T-helper 17 cell (primary cell): ENCODE data around the gene P2RY13. TPM values are rescaled to one million over a fixed set of nuclear protein-coding genes. Genes with fewer than 3 reads are reported as not detected.

ENCODE experiments used
- ATAC-seq: fragments of 150-1000 bp; cut with Tn5 transposase; 2 replicates; pipeline ENCODE4 v1.10.0; 2021; ENCODE audit warnings: mild to moderate bottlenecking, moderate library complexity
- DNase-seq, 3 donors: peaks; one replicate each; pipeline versions ENCODE4 v3.0.0 to v3.0.0-alpha.2; 2020 to 2021
- H3K9me3 ChIP-seq: one replicate; pipeline ENCODE4 v1.7.0; 2013; ENCODE audit warnings: low read length, mild to moderate bottlenecking; ENCODE audit not compliant: control insufficient read depth, poor library complexity, severe bottlenecking
- H3K27ac Mint-ChIP-seq: one replicate; pipeline ENCODE4 v1.8.0; 2022; ENCODE audit warnings: mild to moderate bottlenecking, moderate library complexity, mixed read lengths
- H3K27me3 Mint-ChIP-seq: one replicate; pipeline ENCODE4 v1.8.0; 2022; ENCODE audit warnings: mixed read lengths
- H3K36me3 Mint-ChIP-seq: one replicate; pipeline ENCODE4 v1.8.0; 2022; ENCODE audit warnings: low read depth, mixed read lengths
- H3K4me1 Mint-ChIP-seq: one replicate; pipeline ENCODE4 v1.8.0; 2022; ENCODE audit warnings: mild to moderate bottlenecking, mixed read lengths
- H3K4me3 Mint-ChIP-seq: one replicate; pipeline ENCODE4 v1.8.0; 2022; ENCODE audit warnings: mild to moderate bottlenecking, moderate library complexity, mixed read lengths
- total RNA-seq, 4 donors: library from RNA in 2 of 4; stranded (reverse) in 2 of 4; gene quantifications; one replicate each; pipeline ENCODE4 v1.2.3 and lab custom pipeline; 2022 to 2026

P2RY13 gene
- total RNA-seq (under 1 TPM; 0.26 to 0.82 TPM), total RNA-seq (lab: John Stamatoyannopoulos, UW) (0 to 0.23 reads per million in 2 donors)

DNA sequence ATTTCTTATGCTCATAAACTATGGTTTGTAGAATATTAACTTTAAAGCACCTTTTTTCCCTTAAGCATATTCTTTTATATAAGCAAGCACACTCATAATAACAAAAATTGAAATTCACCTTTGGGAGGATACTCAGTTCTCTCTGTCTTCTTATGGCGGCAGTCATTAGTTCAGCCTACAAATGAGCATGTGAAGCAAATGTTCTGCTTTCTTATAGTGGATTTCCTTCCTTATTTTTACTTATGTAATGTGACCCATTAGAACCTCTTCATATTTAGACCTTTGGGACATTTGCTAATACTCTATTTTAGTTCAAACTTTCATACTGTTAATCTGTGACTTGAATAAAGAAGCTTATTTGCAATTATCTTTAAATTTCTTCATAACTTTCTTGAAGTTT is at the start of gene P2RY13:
Gene P2RY13, minus strand, starts transcription at position 187 of the 400 bp plus-strand sequence. Its CDS starts 21 bp downstream, at position 166.
- DNase-seq (no peak), ATAC-seq (no peak)
- Mint-ChIP-seq H3K4me1 (peaks cover 4% of the 10 kb centered on the region), H3K27me3 (peaks cover 45% of the 10 kb centered on the region), H3K36me3 (no peaks in the 10 kb centered on the region), H3K4me3 (peak within 1 kb of the TSS; percentile 57), H3K27ac (no peak within 1 kb of the TSS)
- no peaks in the 10 kb centered on the region for H3K9me3 ChIP-seq

DNA sequence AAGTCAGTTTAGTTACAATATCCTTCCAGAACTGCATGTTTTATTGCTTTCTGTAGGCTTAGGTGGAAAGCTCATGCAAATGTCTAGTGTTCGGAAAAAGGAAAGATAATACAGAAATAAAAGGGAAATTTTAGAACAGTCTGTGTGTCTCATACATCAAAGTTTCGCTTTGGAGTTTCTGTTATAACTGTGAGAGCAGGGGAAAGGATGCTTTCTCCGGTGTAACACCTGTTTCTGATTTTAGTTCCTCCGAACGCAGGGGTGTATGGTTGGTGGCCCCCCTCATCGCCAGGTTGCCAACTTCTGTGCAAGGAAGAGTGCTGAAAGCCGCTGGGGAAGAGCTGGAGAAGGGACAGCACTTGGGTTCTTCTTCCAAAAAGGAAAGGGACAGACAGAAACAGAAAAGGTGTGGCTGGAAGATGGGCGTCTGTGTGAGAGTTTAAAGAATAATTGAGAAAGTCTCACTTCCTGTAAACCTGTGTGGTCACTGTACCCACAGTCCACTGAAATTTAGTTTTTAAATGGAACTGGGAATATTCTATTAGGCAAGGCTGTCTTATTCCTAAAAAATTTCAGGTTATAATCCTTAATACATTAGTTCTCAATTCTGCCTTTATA is 48.5 kb upstream of the P2RY13 start:
- H3K36me3 Mint-ChIP-seq: peaks cover 2% of the 10 kb centered on the region
- no peaks in the 10 kb centered on the region for H3K9me3 ChIP-seq
- DNase-seq: no peak
- no peak overlapping the region for H3K27ac Mint-ChIP-seq
- H3K27me3 Mint-ChIP-seq: peaks cover 5% of the 10 kb centered on the region
- peaks cover 2% of the 10 kb centered on the region for H3K4me1 Mint-ChIP-seq
- no peak overlapping the region for H3K4me3 Mint-ChIP-seq
- ATAC-seq: no peak

DNA sequence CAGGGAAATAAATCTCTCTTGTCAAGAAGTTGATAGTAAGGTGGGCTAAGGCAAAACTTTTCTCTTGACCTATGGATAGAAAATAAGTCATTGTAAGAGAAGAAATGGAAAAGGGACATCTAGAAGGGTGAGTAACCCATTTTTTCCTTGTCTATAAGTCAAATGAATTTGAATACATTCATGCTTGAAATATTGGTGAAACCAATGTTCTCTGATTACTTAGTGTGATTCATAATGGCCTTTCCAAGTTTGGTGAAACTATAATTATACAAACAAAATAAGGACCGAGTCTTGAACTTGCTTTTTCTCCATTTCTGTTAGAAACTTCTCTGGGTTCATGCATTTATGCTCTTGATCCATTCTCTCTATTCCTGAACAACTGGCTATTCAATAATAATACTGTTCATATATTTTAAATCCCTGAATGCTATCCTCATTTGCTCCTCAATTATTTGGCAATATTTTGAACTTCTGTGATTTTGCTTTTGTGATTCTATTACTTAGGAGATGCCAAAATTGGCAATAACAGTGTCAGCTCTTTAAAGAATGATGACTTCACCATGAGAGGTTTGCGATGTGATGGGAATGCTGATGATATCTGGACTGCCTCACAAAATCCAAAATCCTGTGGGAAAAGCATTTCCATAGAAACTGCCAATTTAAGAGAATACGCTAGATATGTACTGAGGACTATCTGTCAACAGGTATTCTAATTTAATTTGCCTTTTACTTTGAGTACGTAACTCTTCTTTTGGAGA is 42.9 kb upstream of the P2RY13 start:
- ATAC-seq (no peak), DNase-seq (no peak)
- Mint-ChIP-seq H3K36me3 (no peaks in the 10 kb centered on the region), H3K27ac (no peak overlapping the region), H3K27me3 (no peaks in the 10 kb centered on the region), H3K4me3 (no peak overlapping the region), H3K4me1 (no peaks in the 10 kb centered on the region)
- H3K9me3 ChIP-seq: no peaks in the 10 kb centered on the region

GRCh38 chr3:151371526-151371925 is 42.2 kb upstream of the P2RY13 start:
- no peak overlapping the region for H3K27ac Mint-ChIP-seq
- no peaks in the 10 kb centered on the region for H3K4me1 Mint-ChIP-seq
- ATAC-seq: no peak
- H3K9me3 ChIP-seq: no peaks in the 10 kb centered on the region
- no peaks in the 10 kb centered on the region for H3K36me3 Mint-ChIP-seq
- no peaks in the 10 kb centered on the region for H3K27me3 Mint-ChIP-seq
- DNase-seq: no peak
- no peak overlapping the region for H3K4me3 Mint-ChIP-seq

GRCh38 chr3:151367448-151367847 is 38.1 kb upstream of the P2RY13 start:
- ATAC-seq: no peak

GRCh38 chr3:151366993-151367392 is 37.6 kb upstream of the P2RY13 start:
- ATAC-seq: no peak
- H3K27ac Mint-ChIP-seq: no peak overlapping the region

More at GRCh38 chr3:151367448-151367847, 38.1 kb upstream of the P2RY13 start:
- no peaks in the 10 kb centered on the region for H3K9me3 ChIP-seq
- no peak for DNase-seq
- Mint-ChIP-seq H3K4me1 (no peaks in the 10 kb centered on the region), H3K27ac (no peak overlapping the region), H3K4me3 (no peak overlapping the region), H3K27me3 (peaks cover 8% of the 10 kb centered on the region), H3K36me3 (no peaks in the 10 kb centered on the region)

DNA sequence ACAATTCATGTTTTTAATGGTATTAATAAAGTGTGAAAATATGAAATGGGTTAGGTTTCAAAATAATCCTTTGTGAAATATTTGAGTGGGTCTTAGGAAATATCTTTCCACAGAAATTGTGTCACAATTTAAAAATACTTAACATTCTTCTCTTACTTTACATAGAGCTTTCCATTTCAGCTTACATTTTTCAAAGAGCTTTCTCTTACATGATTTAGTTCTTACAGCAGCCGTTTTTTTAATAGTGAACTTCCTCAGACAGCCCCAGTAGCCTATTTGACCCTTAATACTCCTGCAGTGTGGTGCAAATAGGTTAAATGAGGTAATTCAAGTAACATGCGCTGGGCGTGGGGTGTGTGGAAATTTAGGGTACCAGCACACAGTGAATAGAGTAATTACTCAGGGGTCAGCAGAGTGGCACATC is 33.4 kb upstream of the P2RY13 start:
- ATAC-seq: no peak
- peaks cover 8% of the 10 kb centered on the region for H3K27me3 Mint-ChIP-seq
- H3K36me3 Mint-ChIP-seq: no peaks in the 10 kb centered on the region
- no peak overlapping the region for H3K27ac Mint-ChIP-seq
- no peak overlapping the region for H3K4me3 Mint-ChIP-seq
- no peaks in the 10 kb centered on the region for H3K9me3 ChIP-seq
- no peak for DNase-seq
- no peaks in the 10 kb centered on the region for H3K4me1 Mint-ChIP-seq

More at GRCh38 chr3:151366993-151367392, 37.6 kb upstream of the P2RY13 start:
- peaks cover 8% of the 10 kb centered on the region for H3K27me3 Mint-ChIP-seq
- H3K4me3 Mint-ChIP-seq: no peak overlapping the region
- no peaks in the 10 kb centered on the region for H3K9me3 ChIP-seq
- no peak for DNase-seq
- H3K36me3 Mint-ChIP-seq: no peaks in the 10 kb centered on the region
- H3K4me1 Mint-ChIP-seq: no peaks in the 10 kb centered on the region

- H3K27ac Mint-ChIP-seq: peak overlapping the region; percentile 29
- H3K4me1 Mint-ChIP-seq: peaks cover 2% of the 10 kb centered on the region
- ATAC-seq (no peak), DNase-seq (no peak)
- no peaks in the 10 kb centered on the region for H3K27me3 Mint-ChIP-seq
- H3K4me3 Mint-ChIP-seq: no peak overlapping the region
- H3K9me3 ChIP-seq: no peaks in the 10 kb centered on the region
- H3K36me3 Mint-ChIP-seq: no peaks in the 10 kb centered on the region
These were observed 28.1 kb upstream of the P2RY13 start for GRCh38 chr3:151357463-151357850.

DNA sequence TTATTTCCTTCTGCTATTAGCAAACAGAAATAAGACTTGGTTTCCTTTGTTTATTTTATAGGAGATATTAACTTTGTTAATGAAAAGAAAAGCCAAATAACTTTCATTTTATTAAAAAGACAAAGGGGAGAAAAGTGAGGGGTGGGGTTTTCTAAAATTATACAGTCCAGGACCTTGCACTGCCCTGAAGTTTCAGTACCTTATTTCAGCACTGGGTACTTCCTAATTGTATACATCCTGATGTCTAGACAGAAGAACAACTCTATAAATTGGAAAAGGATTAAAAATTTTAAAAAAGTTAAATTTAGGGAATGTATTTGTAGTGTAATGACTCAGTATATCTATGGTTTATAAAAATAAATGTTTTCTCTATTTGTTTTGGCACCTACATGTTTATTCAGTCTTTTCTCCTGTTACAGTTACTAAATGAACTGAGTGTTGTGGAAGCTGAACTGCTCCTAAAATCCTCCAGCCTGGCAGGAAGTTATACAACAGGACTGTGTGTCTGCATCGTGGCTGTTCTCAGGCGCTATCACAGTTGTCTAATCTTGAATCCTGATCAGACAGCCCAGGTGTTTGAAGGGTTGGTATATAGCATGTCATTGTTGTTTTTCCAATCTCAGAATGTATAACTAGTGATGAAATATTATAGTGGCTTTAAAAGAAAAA is 27.6 kb upstream of the P2RY13 start:
- H3K9me3 ChIP-seq: no peaks in the 10 kb centered on the region
- ATAC-seq (no peak), DNase-seq (no peak)
- no peak overlapping the region for H3K4me3 Mint-ChIP-seq
- H3K27ac Mint-ChIP-seq: peak overlapping the region; percentile 29
- H3K4me1 Mint-ChIP-seq: peaks cover 2% of the 10 kb centered on the region
- H3K27me3 Mint-ChIP-seq: no peaks in the 10 kb centered on the region
- H3K36me3 Mint-ChIP-seq: no peaks in the 10 kb centered on the region

GRCh38 chr3:151351648-151352047 is 22.3 kb upstream of the P2RY13 start:
- Mint-ChIP-seq H3K27ac (no peak overlapping the region), H3K4me1 (peaks cover 4% of the 10 kb centered on the region), H3K4me3 (no peak overlapping the region), H3K36me3 (no peaks in the 10 kb centered on the region), H3K27me3 (peaks cover 30% of the 10 kb centered on the region)
- ATAC-seq: no peak
- no peak for DNase-seq
- H3K9me3 ChIP-seq: no peaks in the 10 kb centered on the region

- no peak for DNase-seq
- Mint-ChIP-seq H3K27me3 (peaks cover 33% of the 10 kb centered on the region), H3K36me3 (peaks cover 2% of the 10 kb centered on the region), H3K4me1 (peaks cover 8% of the 10 kb centered on the region), H3K4me3 (no peak overlapping the region), H3K27ac (no peak overlapping the region)
- H3K9me3 ChIP-seq: no peaks in the 10 kb centered on the region
- no peak for ATAC-seq
These were observed 21.9 kb upstream of the P2RY13 start for GRCh38 chr3:151351219-151351618.

- Mint-ChIP-seq H3K4me1 (peaks cover 12% of the 10 kb centered on the region), H3K27ac (no peak overlapping the region), H3K36me3 (peaks cover 5% of the 10 kb centered on the region), H3K4me3 (no peak overlapping the region), H3K27me3 (peaks cover 39% of the 10 kb centered on the region)
- DNase-seq (no peak), ATAC-seq (no peak)
- H3K9me3 ChIP-seq: no peaks in the 10 kb centered on the region
These were observed 21.3 kb upstream of the P2RY13 start for GRCh38 chr3:151350656-151351055.

- H3K27ac Mint-ChIP-seq: no peak overlapping the region
- H3K27me3 Mint-ChIP-seq: peaks cover 46% of the 10 kb centered on the region
These were observed 18.1 kb upstream of the P2RY13 start for GRCh38 chr3:151347432-151347831.

More at GRCh38 chr3:151347432-151347831, 18.1 kb upstream of the P2RY13 start:
- Mint-ChIP-seq H3K4me1 (peaks cover 12% of the 10 kb centered on the region), H3K4me3 (no peak overlapping the region), H3K36me3 (peaks cover 5% of the 10 kb centered on the region)
- ATAC-seq: no peak
- no peaks in the 10 kb centered on the region for H3K9me3 ChIP-seq
- DNase-seq: no peak
